Stimulated activated CD4-positive, alpha-beta T cell treated with anti-CD3 and anti-CD28 coated beads, Interleukin-4, amount 100 ng/mL, for 48 hours (primary cell): ENCODE data around the gene MESD.

ENCODE experiments used
- DNase-seq, 2 donors: peaks; one replicate each; pipeline ENCODE4 v3.0.0-alpha.2; 2020; ENCODE audit warnings: low read depth in 2 of 2

The MESD gene

DNA sequence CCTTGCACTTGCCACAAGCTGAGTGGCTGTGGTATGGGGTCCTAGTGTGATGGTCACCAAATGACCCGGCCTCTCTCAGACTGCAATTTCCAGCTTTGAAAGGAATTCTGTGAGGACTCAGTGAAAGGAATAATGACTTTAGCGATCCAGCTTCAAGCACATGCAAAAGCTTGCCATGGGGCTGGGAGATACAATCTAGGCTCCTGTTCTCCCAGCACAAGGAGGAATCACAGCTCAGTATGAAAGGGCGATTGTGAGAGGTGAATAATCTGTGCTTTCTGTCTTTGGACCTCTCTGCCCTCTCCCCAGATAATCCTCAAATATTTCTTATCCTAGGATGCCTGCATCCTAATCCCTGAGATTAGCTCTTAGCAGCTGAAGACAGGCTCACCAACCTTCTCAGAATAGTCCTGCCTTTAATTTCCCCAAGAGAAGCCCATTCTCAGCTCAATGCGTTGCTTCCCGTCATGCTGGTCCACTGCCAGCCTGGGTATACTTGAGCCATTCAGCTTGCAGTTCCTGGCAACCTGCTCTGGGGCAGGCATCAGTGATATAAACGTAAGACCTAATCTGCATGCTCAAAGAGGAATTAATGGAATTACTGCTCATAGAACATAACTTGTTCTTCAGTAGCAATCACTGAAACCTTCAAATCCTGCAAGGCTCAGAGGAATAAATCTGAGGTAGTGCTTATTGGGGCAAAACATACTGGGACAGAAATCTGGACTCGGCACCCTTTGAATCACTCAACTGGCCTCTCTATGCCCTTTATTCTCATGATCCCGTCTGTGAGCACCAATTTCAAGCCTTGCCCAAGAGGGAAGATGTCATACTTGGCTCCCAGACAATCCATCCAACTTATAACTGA is 26.2 kb upstream of the MESD start:
- DNase-seq: no peak

DNA sequence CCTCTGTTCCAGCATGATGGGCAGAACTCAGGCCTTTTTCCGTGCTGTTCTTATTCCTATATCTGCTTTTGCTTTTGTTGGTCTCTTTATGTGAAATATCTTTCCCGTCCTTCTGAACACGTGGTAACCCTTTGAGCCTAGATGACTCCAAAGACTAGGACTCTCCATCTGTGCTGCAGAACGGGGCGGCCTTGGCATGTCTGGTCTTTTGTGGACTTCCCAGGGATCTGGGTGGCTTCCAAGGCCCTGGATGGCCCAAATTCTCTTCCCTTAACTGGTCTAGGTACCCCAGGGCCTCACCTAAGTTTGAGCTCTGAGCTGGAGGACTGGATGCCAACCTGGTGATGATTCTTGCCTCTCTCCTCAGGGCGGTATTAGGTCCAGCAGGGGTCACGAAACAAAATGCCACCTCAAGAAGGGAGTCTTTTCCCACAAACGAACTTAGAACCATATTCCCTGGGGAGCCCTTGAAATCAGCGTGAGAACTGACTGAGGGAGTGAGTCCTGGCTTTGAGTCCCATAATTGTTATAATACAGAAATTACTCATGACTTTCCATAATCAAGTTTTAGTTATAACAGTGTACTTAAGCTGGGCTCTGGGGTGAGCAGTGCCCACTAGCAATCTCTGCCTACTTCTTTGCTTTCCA is 25.0 kb upstream of the MESD start:
- DNase-seq: no peak

DNA sequence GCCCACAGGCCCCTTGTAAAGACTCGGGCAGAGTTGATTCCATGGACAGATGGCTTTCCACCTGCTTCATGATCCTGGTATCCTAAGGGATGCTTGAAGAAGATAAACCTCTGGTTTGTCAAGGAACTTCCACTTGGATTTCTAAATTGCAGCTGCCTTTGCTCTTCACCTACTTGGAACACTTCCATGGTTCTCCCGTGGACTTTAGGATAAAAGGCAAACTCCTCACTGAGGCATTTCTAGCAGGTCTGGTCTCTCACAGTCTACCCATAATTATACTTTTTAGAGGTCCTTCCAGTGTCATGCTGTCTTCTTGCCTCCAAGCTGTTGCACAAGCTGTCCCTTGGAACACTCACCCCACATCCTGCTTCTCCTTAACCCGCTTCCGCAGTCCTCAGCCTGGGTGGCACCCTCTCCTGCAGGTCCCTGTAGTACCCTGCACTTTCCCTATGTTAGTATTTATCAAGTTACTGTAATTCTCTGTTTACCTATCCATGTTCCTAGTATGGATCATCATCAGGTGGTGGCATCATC is 23.8 kb upstream of the MESD start:
- DNase-seq: no peak

DNA sequence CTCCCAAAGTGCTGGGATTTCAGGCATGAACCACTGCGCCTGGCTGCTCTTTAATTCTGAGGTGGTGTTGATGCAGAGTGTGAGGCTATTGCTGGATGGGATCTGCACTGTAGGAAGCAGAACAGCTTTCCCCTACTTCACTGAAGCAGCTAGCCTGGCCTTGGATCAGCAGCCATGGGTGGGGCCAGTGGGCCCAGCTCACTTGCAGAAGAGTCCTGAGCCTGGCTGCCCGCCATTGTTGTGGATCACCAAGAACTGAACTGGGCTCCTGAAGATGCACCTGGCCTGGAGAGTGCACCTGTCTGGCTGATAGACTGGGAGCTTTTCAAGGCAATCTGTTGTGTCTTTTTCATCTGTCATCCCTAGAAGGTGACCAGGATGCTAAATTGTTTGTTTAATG is 23.0 kb upstream of the MESD start:
- DNase-seq: no peak

DNA sequence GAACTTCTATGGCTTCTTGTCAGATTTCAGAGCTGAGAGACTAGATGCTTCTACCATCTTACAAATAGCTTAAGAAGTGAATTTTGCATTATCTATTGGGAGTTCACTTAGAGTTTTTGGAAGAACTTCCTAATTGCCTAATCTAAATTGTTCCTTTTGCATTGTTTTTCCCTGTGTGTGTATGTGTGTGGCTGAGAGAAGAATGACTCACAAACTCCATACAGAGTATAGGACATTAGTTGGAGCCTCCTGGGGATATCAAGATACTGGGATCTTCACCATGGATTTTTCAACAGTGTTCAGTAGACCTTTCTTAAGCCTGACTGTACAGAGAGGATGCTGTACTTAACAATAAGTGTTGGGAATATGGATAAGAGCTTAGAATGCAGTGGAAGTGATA is 22.0 kb upstream of the MESD start:
- DNase-seq: no peak

DNA sequence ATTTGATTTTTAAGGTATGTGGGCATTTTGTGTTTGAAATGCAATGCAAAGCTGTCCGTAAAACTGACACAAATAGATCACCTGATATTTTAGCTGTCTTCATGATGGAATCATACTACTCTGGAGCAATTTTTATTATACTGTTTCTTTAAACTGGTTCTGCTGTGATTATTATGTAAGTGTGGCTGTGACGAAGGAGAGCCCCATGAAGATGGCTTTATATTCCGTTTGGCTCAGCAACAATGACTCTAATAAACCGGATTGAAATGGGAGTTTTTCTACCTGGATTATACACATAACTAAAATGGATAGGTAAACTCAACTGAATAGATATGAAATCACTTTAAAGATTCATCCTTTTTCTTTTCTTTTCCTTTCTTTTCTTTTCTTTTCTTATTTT is 20.5 kb upstream of the MESD start:
- no peak for DNase-seq

DNA sequence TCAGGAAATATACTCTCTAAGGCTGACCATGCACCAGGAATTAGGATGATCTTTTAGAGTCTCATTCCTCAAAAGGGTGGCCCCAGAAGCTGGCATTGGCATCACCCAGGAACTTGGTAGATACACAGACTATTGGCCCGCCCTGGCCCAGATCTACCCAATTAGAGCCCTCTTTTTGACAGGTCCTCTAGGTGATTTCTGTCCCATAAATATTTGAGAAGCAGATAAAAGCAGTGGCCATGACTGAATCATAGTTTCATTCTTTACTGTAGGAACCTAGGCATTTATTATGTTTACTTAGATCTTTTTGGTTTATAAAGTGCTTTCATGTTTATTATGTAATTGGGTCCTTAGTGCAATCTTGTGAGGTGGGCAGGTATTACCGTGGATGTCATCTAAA is 18.7 kb upstream of the MESD start:
- no peak for DNase-seq

DNA sequence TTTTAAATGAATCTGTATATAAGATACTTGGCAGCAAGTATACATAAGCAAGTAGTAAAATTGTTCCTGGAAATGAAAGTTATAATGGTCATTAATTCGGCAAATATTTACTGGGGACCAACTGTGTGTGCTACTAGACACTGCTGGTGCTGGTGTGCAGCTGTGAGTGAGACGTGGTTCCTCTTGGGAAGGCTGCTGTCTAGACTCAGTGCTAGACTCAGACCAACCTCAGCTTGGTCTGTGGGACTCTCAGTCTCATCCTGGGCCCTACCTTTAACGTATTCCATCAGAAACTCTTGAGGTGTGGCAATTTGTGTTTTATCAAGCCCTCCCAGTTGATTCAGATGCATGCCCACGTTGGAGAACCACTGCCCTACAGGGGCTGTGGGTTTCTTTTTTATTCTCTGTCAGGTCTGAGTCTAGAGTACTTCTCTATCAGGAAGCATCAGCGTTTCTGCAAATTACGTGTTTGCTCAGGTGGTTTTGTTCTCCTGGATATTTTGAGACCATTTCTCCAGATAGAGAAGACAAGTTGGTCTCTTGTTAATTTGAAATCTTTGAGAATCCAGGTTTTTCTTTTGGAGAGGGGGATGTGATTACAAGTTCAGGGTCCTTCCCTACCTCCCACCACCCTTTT is 17.9 kb upstream of the MESD start:
- DNase-seq: no peak

DNA sequence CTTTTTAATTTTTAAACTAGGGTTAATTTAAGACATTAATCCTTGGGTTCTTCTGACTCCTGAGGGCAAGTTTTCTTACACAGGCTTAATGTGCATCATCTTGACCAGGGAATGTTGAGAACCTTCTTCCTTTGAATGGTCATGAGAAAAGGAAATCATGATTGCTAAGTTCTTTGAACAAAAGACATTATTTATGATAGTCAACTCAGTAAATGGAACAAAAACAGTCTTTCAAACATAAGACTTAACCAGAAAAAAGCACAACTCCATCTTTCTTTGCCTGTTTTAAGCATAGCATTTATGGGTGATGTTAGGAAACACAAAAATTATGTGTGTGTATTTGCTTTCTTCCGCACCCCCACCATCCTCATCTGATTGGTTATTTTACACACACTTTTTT is 16.5 kb upstream of the MESD start:
- no peak for DNase-seq

DNA sequence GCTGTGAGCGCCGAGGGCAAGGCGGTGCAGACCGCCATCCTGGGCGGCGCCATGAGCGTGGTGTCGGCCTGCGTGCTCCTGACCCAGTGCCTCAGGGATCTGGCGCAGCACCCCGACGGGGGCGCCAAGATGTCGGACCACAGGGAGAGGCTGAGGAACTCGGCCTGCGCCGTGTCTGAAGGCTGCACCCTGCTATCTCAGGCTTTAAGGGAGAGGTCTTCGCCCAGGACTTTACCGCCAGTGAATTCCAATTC is 13.4 kb upstream of the MESD start:
- no peak for DNase-seq

DNA sequence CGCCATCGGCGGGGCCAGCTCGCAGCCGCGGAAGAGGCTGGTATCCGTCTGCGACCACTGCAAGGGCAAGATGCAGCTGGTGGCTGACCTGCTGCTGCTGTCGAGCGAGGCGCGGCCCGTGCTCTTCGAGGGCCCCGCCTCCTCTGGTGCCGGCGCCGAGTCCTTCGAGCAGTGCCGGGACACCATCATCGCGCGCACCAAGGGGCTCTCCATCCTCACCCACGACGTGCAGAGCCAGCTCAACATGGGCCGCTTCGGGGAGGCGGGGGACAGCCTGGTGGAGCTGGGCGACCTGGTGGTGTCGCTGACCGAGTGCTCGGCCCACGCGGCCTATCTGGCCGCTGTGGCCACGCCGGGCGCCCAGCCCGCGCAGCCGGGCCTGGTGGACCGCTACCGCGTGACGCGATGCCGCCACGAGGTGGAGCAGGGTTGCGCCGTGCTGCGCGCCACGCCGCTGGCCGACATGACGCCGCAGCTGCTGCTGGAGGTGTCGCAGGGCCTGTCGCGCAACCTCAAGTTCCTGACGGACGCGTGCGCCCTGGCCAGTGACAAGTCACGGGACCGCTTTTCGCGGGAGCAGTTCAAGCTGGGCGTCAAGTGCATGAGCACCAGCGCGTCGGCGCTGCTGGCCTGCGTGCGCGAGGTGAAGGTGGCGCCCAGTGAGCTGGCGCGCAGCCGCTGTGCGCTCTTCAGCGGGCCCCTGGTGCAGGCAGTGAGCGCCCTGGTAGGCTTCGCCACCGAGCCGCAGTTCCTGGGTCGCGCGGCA is 12.9 kb upstream of the MESD start:
- no peak for DNase-seq

DNA sequence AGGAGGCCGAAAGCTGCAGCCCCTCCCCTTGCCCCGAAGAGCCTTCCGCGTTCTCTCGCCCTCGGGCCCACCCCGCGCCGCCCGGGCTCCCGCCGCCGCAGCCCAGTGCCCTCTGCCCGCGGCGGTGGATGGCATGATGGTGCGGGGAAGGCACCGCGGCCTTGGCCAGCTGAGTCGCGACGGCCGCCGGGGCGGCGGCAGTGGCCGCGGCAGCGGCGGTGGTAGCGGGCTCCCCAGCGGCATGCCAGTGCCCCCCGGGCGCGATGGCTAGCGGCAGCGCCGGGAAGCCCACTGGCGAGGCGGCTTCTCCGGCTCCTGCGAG is 12.4 kb upstream of the MESD start:
- DNase-seq: no peak

DNA sequence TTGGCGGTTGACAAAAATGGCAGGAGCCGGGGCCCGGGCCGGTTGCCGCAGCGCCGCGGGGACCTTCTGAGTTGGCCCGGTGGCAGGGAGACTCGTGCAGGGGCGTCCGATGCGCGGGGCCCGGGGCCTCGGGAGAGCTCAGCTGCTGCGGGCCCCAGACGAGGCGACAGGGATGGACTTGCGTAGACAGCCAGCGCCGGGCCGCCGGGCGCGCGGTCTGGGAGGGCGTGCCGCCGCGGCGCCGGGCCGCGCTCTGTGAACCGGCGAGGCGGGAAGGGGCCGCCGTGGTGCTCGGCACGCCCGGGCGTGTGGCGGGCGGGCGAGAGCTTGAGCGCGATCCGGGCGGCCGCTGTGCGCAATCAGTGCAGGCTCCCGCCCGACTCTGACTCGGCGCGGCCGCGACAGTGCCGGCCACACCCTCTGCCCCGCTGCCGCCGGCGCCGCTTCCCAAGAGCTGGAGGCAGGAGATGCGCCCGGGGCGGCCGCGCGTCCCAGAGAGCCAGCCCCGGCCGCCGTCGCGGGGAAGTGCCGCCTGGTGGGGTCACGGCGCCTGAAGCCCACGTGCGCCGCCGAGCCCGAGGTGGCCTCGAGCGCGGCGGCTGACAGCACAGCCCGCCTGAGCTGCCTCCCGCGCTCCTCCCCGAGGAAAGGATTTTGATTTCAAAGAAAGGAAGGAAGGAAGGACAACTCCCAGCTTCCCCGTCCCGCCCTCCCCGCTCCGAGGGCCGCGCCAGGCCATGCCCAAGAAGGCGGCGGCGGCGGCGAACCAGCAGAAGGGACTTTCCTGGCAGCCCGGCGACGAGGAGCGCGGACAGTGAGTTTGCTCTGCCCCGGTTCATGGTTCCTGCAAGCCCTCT is 11.8 kb upstream of the MESD start:
- peak in 1 of 2 donors; percentile 37 for DNase-seq

DNA sequence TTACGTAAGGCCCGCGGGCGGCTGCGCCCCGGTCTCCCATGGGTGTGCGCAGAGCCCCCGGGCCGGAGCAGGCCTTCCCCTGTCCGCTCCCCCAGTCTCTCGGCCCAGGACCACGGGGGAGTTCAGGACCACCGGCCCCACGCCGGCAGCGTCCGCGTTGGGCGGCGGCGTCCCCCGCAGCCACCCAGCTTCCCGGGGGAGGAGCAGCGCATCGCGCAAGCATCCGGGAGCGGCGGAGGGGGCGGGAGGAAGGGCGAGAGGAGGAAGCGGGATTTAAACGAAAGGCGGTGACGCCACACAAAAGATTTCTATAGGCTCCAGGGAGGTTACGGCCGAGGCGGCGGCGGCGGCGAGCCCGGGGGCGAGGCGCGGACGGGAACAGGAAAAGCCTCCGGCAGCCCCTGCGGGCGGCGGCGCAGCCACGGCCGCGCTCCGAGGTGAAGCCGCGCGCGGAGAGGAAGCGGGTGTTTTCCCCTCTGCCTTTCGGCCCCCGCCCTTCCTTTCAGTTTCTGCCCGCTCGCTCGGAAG is 11.1 kb upstream of the MESD start, which contains the start of gene TLNRD1:
TSS of gene TLNRD1 (plus strand) at position 300 of the 528 bp plus-strand sequence. CDS start 1,349 bp downstream, outside the sequence.
- peak; percentile 66 to 82 for DNase-seq

DNA sequence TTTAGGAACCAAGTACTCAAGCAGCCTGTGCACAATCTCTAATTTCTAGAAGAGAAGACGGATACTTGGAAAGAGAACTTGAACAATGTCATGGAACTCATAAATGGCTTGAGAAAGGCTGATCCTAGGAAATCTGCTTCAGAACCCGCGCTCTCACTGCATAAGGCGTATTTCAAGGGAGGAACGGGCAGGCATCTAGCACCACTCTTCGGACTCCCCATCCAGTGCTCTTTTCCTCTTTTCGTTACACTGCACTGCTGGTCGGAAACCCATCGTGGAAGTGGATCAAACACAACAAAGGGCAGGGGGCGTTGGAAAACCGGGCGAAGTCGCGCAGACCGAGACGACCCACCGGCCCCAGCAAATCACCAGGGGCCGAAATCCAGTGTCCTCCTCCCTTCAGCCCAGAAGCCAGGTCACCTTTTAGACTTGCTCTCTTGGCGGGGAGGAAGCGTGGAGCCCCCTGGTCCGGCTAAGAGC is 10.6 kb upstream of the MESD start:
- no peak for DNase-seq

DNA sequence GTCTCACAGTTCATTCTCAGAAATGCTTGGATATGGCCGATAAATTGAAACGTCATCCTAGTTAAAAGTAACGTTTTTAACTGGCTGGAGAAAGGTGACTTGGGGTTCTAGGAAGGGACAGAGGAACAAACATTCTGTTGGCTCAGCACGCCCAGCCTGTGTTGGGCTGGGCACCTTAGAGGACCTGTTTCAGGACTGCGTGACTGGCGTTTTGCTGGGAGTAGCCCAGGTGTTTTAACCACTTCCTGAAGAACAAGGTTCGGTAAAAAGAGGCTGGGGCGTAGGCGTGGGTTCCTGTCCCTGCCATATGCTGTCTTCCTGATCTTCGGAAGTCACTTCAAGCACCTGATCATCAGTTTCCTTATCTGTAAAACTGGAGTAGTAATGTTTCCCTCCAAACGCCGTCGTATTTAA is 10.0 kb upstream of the MESD start:
- peak in 1 of 2 donors; percentile 51 for DNase-seq

DNA sequence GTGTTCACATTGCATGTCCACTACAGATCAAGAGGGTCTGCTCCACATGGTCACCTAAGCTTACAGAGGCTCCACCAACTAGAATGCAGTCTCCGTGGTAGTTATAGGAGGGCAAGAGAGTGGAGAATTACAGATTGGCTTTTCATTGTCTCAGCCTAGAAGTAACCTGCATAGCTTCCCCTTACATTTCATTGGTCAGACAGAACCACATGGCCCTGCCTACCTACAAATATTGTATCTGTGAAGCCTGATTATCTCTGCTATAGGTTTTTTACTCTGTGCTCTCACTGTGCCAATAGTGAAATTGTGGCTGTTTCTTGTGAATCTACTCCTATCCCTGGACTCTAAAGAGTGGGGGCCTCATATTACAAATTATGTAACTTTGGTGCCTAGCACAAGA is 8.6 kb upstream of the MESD start:
- DNase-seq: no peak

DNA sequence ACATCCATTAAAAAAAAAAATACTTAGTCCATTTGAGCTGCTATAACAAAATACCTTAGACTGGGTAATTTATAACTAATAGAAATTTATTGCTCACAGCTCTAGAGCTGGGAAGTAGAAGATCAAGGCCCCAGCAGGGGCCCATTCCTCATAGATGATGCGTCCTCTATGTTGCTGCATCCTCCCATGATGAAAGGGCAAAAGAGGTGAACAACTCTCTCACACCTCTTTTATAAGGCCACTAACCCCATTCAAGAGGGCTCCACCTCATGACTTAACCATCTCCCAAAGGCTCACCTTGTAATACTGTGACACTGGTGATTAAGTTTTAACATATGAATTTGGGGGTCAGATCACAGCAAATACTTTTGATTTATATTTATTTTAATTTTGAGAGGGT is 8.1 kb upstream of the MESD start:
- no peak for DNase-seq

DNA sequence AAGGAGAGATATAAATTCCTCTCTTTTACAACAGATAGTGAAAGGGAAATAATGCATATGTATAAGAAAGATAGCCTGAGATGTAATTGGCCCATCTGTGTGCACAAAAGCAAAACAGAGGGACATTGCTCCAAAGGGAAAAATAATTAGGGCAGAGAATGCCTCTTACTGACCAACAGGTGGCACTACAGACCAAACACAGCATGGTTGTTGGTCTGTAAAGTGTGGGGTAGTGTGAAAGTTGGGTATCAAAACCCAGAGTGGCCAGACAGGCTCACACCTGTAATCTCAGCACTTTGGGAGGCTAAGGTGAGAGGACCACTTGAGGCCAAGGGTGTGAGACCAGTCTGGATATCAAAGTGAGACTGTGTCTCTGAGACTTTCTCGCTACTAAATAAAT is 6.6 kb upstream of the MESD start:
- no peak for DNase-seq

DNA sequence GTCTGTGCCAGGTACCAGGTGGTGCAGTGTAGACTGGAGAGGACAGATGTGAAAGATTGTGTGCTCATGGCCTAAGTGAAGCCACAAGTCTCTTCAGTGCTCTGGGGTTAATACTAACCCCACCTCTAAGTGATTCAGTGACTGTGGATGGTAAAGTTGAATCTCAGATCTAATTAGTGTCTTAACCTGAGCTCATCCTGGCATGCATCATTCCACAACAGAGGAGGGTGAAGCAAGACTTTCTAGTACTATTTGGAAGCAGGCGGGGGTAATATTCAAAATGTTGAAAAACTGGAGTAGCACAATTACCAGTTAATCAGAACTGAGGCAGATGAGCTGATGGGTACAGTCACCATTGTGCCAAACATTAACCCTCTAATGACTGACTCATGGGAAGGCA is 2.8 kb upstream of the MESD start:
- no peak for DNase-seq

DNA sequence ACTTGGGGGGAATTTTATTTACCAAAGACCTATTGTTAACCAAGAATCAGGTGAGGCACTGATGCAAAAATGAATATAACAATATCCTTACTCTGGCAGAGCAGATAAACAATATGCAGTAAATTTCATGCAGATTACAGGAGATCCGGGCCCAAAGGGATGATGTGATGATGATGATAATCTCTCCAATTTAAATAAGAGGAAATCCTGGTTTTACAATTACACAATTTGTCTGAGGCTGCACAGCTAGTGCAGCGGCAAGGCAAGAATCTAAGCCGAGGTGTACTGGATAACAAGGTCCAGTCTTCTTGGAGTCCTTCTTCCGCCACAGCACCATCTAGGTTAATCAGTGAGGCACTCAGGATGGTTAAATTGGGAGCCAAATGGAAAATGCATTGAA is 2.4 kb upstream of the MESD start:
- DNase-seq: no peak
